AG08396 (cell line): ENCODE measurements around the gene PRSS33.
A peak's percentile ranks its signal among the peaks of the same experiment; 100 is the strongest.

Experiments
- DNase-seq: peaks from one replicate; pipeline ENCODE4 v3.0.0; 2012; ENCODE audit warnings: low spot score, mixed read lengths

The PRSS33 gene

GRCh38 chr16:2763173-2763572, 24.2 kb downstream of the PRSS33 start:
- DNase-seq = no peak

GRCh38 chr16:2762711-2763110, 24.6 kb downstream of the PRSS33 start:
- DNase-seq = no peak

GRCh38 chr16:2761886-2762583, 25.3 kb downstream of the PRSS33 start:
- DNase-seq = no peak

- DNase-seq = no peak
Observed at GRCh38 chr16:2761472-2761871, 25.9 kb downstream of the PRSS33 start.

GRCh38 chr16:2757344-2757743, 30.0 kb downstream of the PRSS33 start:
- DNase-seq = no peak

GRCh38 chr16:2756288-2757015, 30.9 kb downstream of the PRSS33 start:
- DNase-seq = no peak

- no peak for DNase-seq
Observed at GRCh38 chr16:2755158-2755557, 32.2 kb downstream of the PRSS33 start.

- DNase-seq = peak; percentile 57
Observed at GRCh38 chr16:2753733-2754020, 33.7 kb downstream of the PRSS33 start.

GRCh38 chr16:2752850-2753732, 34.3 kb downstream of the PRSS33 start:
- peak; percentile 97 for DNase-seq

- peak; percentile 98 for DNase-seq
Observed at GRCh38 chr16:2752035-2752849, 35.1 kb downstream of the PRSS33 start, which contains the start of gene SRRM2. Gene SRRM2 (plus strand): TSS chr16:2752638. CDS start chr16:2756365, 3,727 bp downstream.

- DNase-seq = no peak
Observed at GRCh38 chr16:2751577-2752034, 35.8 kb downstream of the PRSS33 start.

GRCh38 chr16:2749936-2750335, 37.4 kb downstream of the PRSS33 start:
- no peak for DNase-seq

GRCh38 chr16:2749476-2749875, 37.9 kb downstream of the PRSS33 start:
- DNase-seq = no peak

- no peak for DNase-seq
Observed at GRCh38 chr16:2748757-2749455, 38.5 kb downstream of the PRSS33 start.

- no peak for DNase-seq
Observed at GRCh38 chr16:2745961-2746360, 41.4 kb downstream of the PRSS33 start.

GRCh38 chr16:2745116-2745890, 42.1 kb downstream of the PRSS33 start:
- DNase-seq = no peak

GRCh38 chr16:2744711-2745110, 42.6 kb downstream of the PRSS33 start:
- DNase-seq = no peak

GRCh38 chr16:2743007-2743810, 44.2 kb downstream of the PRSS33 start:
- DNase-seq = no peak

- DNase-seq = no peak
Observed at GRCh38 chr16:2742323-2743006, 44.9 kb downstream of the PRSS33 start.
